NOMO-1 treated with dmso at 0.1 percent for 144 hours (cell line): ENCODE results near the gene MRTFB.

ENCODE experiments used
- DNase-seq: peaks from one replicate; lab custom pipeline; 2025; ENCODE audit not compliant: unreplicated experiment; lab: John Stamatoyannopoulos, UW

The MRTFB gene

DNA sequence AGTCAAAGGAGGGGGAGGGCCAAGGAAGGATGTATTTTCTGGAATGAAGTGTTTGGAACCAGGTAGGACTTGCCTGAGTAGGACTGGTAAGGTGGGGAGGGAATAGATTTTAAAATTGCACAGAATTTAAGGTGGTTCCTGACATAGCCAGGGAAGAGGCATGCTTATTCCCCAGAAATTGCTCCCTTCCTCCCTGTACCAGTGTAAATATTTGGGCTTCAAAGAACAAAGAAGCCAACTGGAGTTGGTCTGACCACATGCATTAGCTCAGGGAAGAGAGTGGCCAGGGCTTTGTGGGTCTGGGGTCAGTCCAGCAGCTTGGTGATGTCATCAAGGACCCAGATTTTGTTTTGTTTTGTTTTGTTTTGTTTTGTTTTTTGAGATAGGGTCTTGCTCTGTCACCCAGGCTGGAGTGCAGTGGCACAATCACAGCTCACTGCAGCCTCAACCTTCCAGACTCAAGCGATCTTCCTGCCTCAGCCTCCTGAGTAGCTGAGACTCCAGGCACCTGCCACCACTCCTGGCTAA is 9.3 kb upstream of the MRTFB start:
- no peak for DNase-seq

GRCh38 chr16:14062261-14062660 is 8.9 kb upstream of the MRTFB start:
- no peak for DNase-seq

DNA sequence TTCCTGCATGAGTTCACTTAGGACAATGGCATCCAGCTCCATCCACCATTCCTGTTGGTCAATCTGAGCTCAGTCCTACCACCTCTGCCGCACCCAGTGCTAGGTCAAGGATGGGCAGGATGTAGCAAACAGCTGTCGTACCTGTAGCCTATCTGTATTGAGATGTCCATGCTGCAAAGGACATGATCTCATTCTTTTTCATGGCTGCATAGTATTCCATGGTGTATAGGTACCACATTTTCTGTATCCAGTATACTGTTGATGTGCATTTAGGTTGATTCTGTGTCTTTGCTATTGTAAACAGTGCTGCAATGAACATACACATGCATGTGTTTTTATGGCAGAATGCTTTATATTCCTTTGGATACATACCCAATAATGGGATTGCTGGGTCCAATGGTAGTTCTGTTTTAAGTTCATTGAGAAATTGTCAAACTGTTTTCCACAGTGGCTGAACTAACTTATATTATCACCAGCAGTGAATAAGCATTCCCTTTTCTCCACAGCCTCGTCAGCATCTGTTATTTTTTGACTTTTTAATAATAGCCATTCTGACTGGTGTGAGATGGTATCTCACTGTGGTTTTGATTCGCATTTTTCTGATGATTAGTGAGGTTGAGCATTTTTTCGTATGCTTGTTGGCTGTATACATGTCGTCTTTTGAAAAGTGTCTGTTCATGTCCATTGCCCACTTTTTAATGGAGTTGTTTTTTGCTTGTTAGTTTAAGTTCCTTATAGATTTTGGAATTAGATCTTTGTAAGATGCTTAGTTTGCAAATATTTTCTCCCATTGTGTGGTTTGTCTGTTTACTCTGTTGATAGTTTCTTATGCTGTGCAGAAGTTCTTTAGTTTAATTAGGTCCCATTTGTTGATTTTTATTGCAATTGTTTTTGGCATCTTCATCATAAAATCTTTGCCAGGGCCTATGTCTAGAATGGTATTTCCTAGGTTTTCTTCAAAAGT is 7.2 kb upstream of the MRTFB start:
- DNase-seq, result no peak

DNA sequence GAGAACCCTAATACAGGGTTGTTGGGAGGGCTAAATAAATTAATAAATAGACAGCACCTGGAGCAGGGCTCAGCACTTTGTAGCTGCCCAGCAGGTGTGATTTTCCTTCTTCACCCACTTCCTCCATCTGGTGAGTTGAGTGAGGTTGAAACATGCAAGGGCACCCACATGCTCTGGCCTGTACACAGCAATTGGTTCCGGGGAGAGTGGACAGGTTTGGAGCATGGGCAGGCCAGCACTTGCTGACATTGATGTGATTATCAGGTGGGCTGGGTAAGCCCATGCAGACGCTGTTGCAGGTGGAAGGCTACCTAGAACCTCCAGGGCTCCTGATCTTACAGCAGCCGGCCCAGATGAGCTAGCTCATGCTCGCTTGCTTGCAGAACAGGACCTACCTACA is 1.3 kb upstream of the MRTFB start:
- DNase-seq, result no peak

DNA sequence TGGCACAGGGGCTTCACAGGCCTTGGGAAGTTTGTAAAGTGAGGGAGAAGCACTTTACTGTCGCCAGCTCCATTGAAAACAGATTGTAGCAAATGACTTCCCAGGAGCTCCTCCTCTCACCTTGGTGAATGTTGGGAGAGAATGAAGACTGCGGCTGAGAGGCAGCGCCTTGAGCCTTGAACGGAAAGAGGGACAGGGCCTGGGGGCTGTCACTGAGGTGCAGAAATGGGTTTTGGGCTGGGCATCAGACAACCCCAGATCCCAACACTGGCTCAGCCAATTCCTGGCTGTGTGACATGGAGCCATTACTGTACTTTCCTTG is 603 bp upstream of the MRTFB start:
- DNase-seq, result no peak

- no peak for DNase-seq
Observed at GRCh38 chr16:14071576-14072271, 605 bp downstream of the MRTFB start.

- DNase-seq, result no peak
Observed at GRCh38 chr16:14072360-14072759, 1.2 kb downstream of the MRTFB start.

DNA sequence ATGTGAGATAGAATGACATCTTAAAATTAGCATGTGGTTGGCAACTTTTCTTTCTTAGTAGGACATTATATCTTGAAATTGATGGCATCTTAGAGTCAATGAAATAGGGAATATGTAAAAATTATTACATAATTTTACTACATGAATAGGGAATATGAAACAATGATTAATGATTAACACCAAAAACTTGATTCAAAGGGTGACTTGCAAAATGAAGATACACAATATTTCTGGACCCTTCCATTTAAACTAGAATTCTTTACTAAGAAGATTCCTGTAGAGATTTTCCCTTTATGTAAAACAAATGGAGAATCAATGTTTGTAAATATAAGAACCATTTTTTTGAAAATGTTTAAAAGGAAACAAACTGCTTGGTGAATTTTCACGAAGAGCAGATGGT is 3.4 kb downstream of the MRTFB start:
- DNase-seq, result no peak

DNA sequence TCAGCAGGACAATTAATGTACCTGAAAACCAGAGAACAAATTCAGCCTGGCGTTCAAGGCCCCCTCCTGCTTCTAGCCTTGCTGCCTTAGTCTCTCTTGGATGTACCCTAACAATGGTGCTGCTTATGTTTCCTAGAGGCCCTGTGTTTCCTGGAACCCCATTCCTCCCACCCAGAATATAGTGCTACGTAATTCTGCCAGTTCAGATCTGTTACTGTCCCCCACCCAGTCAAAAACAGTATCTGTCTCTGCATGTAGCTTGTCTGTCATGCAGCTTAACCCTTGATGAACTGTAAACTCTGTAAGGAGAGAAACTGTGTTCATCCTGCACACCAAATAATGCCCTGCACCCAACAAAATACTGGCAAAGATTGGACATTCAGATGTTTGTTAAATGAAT is 6.8 kb downstream of the MRTFB start:
- DNase-seq, result no peak

DNA sequence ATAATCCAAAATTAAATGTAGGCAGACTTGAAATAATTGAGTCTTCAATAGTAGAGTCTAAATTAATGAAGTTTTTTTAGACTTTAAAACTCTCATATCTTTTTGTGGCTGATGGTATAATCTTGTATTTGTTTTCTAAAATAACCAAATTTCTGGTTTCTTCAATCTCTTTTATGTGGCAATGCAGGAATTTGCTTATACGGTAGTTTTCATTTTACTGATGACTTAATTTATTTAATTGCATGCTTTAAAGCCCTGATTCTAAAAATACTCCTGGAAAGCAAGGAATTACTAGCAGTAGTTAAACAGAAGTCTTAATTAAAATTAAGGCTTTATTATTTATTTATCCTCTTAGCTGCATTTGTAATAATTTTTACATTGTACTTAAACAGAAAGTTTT is 15.4 kb downstream of the MRTFB start:
- DNase-seq, result no peak

- no peak for DNase-seq
Observed at GRCh38 chr16:14087181-14087580, 16.1 kb downstream of the MRTFB start.

DNA sequence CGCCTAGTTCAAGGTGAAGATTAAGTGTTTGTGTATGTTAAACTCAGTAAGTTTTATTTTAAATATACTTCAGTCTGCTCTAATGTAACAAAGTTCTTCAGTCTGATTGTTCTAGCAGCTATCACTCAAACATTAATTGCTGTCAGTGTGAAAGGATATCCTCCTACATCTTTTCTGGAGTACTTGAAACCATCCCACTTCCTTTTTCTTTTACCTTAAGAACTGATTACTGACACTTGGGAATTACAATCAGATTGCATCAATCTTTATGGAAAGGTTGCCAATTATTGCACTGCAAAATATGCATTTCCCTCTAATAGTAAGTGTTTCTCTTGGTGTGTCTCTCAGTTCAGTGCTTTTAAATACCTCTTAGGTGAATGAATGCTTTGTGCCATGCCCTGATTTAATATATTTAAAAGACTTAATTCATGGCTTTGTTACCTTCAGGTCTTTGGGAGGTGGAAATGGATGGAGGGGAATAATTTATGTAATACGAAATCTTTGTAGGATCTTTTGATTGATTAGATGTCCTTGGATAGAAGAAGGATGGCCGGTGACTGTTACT is 16.6 kb downstream of the MRTFB start:
- DNase-seq, result no peak

- peak; percentile 29 for DNase-seq
Observed at GRCh38 chr16:14088155-14088753, 17.1 kb downstream of the MRTFB start.

GRCh38 chr16:14089283-14089823 is 18.2 kb downstream of the MRTFB start:
- DNase-seq, result no peak

- no peak for DNase-seq
Observed at GRCh38 chr16:14092561-14092960, 21.4 kb downstream of the MRTFB start.

DNA sequence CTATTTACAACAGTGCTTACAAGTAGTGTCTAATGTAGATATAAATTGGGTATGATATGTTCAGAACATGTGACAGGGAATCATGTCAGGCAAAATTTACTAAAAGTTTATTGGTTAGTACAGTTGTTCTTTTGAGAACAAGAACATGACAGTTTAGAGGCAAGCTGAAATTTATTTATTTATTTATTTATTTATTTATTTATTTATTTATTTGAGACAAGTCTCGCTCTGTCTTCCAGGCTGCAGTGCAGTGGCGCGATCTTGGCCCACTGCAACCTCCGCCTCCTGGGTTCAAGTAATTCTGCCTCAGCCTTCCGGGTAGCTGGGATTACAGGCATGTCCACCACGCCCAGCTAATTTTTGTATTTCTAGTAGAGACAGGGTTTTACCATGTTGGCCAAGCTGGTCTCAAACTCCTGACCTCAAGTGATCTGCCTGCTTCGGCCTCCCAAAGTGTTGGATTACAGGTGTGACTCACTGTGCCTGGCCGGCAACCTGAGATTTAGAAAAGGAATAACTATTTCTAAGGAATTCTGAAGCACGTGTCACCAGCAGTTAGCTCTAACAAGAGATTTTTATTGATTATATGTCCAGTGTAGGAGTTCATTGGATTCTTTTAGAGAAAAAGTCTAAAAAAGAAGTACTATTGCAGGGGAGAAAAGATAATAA is 24.9 kb downstream of the MRTFB start:
- no peak for DNase-seq

GRCh38 chr16:14097182-14097959 is 26.3 kb downstream of the MRTFB start:
- DNase-seq, result no peak

DNA sequence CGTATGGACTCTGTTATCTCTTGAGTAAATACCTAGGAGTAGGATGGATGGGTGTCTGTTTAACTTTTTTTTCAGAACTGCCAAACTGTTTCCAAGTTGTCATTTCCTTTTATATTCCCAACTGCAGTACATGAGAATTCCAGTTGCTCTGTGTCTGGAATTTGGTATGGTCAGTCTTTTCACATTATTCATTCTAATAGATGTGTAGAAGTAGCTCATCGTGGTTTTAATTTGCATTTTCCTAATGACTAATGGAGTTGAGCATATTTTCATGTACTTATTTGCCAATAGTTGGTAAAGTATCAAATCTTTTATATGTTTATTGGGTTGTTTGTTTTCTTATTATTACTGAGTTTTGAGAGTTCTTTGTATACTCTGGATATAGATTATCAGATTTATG is 27.0 kb downstream of the MRTFB start:
- no peak for DNase-seq

DNA sequence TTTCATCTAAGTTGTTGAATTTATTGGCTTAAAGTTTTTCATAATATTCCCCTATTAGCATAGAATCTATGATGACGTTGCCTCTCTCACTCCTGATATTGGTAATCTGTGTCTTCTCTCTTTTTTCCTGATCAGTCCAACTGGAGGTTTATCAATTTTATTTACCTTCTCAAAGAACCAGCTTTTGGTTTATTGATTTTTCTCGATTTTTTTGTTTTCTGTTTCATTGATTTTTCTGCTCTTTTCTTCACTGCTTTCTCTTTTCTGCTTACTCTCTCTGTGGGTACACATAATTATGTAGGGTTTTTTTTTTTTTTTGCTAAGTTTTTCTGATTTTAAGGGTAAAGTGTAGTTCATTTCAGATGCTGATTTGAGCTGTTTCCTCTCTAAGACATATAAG is 29.7 kb downstream of the MRTFB start:
- DNase-seq, result no peak

- DNase-seq, result no peak
Observed at GRCh38 chr16:14101415-14101814, 30.3 kb downstream of the MRTFB start.
